Hematopoietic multipotent progenitor cell treated with erythropoietin and hydrocortisone succinate and interleukin-3 and kit ligand, for 17 days (in vitro differentiated cells): ENCODE measurements around the gene CHAT.

Source experiments
- DNase-seq: peaks from one replicate; pipeline ENCODE4 v3.0.0-alpha.2; 2015; ENCODE audit warnings: low spot score

CHAT gene

DNA sequence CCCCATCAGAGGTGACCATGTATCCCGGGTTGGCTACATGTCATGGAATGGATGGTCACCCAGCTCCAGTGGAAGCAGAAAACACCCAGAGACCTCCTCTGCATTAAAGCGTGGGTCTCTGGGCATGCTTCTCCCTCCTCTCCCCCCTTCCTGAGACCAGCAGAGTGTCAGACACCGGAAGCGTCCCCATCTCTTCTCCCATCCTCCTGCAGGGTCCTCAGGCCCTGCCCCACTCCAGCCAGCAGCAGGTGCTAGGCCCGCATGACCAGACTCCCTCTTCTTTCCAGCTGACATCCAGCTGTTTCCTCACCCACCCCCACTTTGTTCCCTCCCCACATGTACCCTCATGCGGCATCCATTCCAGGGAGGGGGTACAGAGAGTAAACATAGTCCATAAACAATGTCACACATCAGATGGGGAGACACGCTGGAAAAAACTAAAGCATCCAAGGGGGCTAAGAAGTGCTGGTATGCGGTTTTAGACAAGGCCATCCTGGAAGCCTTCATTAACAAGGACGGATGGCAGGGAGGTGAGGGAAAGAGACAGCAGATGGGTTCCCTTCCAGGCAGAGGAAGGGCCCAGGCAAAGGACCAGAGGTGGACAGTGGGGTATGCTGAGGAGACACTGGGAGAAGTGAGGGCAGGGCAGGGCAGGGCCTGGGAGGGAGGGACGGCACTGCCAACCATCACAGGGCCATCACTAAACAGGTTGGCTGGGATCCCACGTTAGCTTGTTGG is 16.2 kb upstream of the CHAT start:
- no peak for DNase-seq

DNA sequence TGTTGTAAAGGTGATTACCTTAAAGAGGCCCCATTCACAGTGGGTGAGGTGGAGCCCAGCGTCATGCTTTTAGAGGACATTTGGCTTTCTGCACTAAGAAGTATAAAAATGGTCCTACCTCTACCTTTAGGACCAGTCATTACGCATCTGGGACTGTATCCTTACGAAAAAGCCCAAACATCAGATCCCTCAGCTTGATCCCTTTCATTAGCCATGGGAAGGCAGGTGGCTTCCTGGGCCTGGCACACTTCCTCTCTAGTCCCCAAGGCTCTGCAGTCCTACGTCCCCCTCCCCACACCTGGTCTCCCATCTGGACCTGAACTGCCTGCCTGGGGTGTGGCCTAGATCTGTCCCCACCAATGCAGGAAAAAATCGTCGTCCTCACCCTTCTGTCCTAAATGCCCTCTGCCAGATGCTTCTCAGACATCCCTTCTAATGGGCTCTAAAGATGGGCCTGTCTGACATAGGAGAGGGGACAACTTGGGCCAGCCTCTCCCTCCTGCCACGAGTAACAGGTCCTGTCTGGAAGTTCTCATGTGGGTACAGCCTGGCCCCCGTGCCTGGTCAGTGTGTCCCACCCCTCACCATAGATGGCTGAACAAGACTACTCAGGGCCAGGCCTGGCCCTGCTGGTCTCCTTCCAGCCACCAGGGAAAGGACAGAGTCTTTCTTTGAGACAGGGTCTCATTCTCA is 15.5 kb upstream of the CHAT start:
- no peak for DNase-seq

DNA sequence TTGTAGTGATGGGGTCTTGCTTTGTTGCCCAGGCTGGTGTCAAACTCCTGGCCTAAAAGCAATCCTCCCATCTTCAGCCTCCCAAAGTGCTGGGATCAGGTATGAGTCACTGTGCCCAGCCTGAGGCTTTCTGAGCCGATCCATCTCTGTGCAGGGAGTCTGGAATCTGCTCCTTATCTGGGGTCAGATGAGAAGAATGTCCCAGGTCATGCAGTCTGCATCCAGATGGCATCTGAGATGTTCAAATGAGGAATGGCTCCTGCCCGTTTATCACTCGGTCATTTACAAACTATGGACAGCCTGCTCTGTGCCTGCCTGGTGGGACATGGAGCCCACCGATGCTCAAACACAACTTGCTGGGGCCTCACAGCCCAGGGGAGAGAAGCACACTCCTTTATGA is 14.9 kb upstream of the CHAT start:
- DNase-seq: no peak

DNA sequence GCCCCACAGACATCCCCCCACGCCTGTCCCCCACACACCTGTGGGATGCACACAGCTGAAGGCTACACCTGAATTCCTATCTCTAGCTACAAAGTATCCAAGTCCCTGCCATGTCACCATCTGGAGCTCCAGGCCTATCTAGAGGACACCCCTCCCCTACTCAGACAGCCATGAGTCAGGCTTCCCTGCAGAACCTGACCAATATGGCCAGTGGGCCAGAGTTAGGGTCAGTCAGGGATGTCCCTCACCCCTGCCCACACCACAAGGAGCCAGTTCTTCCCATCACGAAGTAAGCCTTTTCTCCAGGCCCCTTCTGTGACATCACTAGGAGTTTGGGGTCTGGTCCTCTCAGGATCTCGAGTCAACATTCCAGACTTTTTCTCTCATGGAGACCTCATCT is 14.3 kb upstream of the CHAT start:
- DNase-seq: no peak

DNA sequence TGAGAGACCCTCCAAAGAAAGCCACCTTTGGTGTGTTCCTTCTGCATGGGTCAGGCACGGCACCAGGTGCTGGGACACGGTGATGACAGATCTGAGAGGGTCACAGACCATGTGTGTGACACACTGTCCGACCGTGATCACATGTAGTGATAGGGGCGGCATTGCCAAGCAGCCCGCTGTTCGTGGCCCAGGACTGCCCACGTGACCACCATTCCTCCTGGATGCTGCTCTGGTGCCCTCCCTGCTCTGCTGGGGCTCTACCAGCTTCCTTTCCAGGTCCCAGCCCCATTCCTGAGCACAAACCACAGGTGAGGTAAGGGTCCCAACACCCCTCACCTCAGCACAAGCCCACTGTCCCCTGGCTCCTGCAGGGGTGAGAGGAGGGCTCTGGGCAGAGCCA is 13.8 kb upstream of the CHAT start:
- DNase-seq: no peak

DNA sequence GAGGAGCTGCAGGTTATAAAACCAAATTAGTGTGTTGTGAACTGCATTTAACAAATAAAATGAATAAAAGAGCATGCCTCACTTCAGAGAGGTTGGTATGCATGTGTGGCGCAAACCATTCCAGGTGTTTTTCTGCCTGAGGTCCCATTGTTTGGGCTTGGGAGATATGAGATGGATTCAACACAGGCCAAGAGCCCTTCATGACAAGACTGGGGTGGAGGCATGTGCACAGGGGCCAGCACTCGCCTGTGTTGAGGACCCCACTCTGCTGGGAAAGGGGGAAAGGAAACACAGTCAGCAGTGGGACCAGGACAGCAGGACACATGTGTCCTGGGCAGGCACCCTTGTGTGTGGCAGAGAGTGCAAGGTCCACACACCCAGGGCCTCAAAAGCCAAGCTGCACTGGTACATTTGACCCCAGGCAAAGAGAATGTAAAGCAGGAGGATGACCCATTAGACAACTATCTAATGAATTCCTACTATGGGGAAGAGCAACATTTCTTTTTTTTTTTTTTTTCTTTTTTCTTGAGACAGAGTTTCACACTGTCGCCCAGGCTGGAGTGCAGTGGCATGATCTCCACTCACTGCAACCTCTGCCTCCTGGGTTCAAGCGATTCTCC is 12.9 kb upstream of the CHAT start:
- no peak for DNase-seq

DNA sequence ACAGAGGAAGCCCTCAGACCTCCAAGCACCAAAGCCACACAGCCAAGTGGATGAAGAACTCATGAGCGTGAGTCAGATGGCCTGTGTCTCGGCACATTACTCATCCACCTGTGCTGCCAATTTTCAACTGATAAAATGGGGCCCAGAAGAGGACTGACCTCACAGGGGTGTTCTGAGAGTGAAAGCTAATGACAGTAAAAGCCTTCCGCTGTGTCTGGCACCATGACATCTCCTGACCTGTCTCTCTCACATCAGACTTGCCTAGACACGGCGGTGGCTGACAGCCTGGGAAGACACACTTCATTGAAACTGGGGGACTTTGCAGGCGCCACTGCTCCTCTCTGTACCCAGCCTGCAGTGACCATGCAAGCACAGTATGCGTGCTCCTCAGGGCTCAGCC is 12.0 kb upstream of the CHAT start:
- no peak for DNase-seq

DNA sequence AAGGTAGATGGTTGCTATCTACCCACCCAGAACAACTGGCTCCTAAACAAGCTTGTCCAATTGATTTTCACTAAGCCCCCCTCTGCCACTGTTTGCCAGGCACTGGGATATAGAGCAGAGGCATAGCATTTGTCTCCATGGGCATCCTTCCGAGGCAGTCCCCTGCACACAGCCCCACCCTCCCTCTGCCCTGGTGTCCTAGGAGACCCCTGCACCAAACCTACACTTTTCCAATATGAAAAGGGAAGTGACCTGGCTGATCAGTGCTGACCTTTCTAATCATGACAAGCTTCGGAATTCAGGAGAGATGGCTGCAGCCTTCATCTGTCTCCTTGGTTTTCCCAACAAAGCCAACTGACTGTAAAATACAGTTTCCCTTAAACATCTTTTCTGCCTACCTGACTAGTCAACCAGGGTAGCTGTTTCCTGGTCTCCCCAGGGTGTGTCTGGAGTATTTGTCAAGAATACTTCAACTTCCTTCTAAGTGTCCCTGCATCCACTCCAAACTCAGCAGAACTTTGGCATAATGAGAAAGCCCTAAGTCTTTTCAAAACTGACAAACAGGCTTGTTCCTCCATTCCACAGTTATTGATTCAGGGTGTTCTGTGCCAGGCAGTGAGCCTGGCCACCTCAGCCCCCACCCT is 11.3 kb upstream of the CHAT start:
- DNase-seq: no peak

DNA sequence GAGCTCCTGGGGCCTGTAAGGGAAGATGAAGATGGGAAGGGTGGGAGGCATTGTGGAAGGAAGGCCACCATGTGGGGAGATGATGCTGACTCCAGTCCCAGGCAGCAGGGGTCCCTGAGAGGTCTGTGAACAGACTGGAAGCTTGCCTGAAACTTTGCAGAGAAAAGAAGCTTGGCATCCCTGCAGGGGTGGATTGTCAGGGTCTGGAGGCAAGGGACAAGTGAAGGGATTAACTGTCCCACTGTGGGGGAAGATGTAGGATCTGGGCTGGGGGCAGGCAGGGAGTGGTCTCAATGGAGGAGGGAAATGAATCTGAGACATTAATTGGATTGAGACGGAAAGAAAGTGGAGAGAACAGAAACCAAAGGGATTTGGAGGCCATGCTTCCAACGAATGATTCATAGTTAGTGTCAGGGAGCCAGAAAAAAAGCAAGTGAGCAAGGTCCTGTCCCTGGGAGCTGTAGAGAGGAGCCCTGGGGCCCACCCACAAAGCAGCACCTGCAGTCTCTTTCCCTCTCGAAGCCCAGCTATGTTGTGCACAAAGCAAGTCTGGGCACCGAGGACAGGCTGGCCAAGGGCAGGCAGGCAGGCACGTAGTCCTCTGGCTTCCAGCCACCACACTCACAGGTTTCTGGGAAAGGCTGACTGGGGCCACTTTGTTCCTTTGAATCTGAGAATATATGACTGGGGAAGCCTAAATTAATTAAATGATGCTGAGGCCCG is 8.5 kb upstream of the CHAT start:
- DNase-seq: no peak

DNA sequence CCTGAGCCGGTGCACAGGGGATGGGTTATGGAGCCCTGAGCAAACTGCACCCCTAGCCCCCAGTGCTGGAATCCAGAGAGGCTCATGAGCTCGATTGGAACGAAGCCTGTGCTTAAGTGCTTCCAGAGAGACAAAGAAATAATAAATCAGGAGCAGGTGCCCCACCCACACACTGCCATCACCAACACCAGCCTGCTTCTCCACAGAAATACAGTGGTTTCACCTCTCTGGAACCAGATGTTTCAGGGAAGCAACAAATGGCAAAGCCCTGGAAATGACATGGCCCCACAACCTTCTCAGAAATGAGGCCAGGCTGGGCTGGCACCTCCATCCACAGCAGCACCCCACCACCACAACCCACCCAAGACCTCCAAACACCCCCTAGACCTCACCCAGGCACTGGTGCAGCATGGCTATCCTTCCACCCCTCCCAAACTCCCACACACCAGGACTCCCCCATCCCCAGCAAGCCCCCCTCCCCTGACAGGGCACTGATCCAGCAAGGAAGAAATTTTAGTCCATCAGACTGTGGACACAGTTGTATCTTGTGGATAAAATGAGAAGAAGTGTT is 7.8 kb upstream of the CHAT start:
- no peak for DNase-seq

DNA sequence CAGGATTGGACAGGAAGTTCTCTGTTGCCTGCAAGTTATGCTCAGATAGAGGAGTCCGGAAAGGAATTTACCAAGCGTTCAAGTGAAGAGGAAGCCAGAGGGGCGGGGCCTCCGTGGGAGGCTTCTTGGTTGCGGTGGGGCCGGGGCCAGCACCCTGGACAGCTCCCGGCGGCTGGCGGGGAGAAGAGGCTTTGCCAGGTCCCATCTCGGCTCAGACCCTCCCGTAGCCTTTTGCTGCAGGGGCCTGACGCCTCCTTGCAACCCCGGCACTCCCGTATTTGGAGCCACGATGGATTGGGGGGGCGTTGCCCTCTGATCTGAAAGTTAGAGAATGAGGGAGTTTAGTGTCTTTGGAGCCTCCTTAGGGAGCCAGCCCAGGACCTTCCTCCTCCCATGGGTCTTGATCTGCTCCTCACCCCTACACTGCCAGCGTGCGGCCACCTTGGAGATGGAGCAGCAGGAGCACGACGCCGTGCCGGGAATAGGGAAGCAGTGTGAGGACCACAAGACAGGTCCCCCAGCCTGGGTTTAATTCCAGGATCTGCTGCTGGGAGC is 6.8 kb upstream of the CHAT start:
- DNase-seq: no peak

DNA sequence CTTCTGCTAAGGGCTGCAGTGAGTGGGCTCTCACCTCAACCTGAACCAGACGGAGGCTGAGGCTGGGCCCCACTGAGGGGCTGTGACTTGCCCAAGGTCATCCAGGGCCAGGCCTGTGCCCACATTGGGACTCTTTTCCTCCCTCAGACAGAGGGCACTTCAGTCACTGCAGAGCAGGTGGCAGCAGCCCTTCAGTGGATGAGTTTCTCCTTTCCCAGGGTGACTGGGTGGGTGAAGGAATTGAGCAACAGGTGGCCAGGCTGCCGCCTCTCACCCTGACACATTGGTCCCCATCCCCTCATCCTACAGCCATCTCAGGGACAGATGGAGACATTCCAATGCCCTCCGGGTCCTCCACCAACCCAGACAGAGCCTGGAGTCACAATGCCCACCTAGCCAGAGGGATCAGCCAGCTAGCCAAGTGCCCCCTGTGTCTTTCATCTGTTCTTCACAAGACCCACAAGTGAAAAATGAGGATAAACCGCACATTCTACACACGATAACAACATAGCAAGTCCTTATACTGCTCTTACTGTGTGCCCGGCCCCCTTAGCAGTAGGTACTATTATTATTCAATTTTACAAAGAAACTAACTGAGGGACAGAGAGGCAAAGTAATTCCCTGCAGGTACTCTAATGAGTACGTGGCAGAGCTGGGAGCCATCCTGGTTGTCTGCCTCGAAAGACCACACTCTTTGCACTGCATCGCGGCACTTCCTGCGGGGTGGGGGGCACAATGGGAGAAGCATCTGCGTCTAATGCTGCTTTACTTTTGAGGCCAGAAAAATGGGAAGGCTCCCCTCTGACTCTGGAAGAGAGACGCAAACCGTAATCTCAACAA is 5.5 kb upstream of the CHAT start:
- DNase-seq: no peak

DNA sequence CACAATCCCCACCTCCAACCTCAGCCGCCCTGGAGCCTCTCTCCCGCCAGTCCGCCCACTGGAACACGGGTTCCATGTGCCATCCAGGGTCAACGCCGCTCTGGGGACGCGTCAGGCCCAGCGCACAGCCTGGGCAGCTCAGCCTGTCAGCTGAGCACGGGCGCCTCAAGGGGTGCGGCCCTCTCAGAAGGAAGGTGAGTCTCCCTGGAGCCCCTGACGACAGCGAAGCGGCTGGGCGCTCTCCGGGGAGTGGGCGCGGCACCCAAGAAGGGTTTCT is 4.9 kb upstream of the CHAT start:
- DNase-seq: no peak

DNA sequence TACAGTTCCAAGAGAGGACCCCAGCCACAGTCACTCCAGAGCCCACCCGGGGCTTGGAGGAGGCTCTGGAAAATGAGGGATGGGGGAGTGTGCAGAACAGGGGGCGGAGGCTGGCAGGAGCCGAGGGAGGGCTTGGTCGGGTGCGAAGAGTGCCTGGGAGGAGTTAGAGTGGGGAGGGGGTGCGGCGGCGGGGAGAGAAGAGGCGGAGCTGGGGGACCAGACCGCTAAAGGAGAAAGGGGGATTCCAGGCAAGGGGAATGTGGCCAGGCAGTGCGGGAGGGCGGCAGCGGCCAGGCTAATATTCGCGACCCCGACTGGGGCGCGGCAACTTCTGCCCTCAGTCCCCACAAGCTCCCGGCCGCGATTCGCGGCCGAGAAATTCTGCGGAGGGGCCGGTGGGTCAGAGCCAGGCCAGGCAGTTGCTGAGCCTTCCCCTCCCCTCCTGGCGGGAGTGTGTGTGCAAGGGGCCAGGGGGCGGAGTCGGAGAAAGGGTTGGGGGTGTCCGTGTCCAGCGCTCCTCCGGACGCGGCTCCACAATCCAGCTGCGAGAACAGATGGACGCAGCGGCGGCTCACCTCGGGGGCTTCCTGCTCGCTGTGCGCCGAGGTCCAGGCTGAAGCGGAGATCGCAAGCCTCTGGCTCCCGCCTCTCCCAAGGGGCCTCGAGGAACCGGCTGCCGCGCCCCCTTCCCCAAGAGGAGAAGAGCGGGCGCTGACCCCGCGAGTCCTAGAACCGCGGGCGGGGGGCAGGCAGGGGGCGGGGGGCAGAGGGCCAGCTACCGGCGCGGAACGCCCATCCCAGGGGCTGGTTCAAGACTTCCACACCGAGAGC is 4.3 kb upstream of the CHAT start:
- DNase-seq: no peak

DNA sequence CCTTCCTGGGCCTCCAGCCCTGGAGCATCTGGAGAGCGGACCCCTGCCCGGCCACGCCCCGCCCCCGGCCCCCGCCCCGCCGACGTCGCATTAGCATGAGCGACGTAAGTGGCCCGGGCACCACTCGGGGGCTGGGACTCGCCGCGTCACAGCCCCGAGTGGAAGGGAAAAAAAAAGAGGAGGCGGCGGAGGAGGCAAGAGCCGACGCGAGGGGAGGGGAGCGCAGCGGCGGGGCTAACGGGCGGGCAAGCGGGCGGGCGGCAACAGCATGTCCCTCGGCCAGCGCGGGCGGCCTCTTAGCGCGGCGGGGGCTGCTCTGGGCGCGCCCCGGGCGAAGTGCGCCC is 3.8 kb upstream of the CHAT start, which contains the start of gene SLC18A3:
Gene SLC18A3 (plus strand): TSS at position 197 of the 344 bp plus-strand sequence. CDS start 431 bp downstream, outside the sequence.
- DNase-seq: no peak

DNA sequence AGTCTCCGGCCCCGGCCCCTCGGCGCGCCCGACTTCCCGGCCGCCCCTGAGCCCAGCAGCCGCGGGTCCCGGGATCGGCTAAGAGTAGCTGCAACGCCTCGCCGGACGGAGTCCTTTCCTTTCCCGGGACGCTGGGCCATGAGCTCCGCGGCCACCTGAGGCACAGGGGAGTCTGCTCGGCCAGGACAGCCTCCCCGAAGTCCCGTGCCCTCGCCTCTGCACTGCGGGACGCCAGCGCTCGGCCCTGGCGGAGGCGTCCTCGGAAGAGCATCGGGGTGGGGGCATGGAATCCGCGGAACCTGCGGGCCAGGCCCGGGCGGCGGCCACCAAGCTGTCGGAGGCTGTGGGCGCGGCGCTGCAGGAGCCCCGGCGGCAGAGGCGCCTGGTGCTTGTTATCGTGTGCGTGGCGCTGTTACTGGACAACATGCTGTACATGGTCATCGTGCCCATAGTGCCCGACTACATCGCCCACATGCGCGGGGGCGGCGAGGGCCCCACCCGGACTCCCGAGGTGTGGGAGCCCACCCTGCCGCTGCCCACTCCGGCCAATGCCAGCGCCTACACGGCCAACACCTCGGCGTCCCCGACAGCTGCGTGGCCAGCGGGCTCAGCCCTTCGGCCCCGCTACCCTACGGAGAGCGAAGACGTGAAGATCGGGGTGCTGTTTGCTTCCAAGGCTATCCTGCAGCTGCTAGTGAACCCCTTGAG is 3.2 kb upstream of the CHAT start:
- no peak for DNase-seq

DNA sequence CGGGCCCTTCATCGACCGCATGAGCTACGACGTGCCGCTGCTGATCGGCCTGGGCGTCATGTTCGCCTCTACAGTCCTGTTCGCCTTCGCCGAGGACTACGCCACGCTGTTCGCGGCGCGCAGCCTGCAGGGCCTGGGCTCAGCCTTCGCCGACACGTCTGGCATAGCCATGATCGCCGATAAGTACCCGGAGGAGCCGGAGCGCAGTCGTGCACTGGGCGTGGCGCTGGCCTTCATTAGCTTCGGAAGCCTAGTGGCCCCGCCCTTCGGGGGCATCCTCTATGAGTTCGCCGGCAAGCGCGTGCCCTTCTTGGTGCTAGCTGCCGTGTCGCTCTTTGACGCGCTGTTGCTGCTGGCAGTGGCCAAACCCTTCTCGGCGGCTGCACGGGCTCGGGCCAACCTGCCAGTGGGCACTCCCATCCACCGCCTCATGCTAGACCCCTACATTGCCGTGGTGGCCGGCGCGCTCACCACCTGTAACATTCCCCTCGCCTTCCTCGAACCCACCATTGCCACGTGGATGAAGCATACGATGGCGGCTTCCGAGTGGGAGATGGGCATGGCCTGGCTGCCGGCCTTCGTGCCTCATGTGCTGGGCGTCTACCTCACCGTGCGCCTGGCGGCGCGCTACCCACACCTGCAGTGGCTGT is 2.5 kb upstream of the CHAT start:
- no peak for DNase-seq

DNA sequence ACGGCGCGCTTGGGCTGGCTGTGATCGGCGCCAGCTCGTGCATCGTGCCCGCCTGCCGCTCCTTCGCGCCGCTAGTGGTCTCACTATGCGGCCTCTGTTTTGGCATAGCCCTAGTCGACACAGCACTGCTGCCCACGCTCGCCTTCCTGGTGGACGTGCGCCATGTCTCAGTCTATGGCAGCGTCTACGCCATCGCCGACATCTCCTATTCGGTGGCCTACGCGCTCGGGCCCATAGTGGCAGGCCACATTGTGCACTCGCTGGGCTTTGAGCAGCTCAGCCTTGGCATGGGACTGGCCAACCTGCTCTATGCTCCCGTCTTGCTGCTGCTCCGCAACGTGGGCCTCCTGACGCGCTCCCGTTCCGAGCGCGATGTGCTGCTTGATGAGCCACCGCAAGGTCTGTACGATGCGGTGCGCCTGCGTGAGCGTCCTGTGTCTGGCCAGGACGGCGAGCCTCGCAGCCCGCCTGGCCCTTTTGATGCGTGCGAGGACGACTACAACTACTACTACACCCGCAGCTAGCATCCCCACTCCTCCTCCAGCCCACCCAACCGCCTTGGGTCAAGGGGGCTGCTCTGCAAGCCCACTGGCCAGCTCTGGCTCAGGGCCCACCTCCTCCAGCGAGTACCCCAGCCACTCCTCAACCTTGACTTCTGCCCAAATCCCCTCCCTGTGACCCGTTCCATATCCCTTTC is 1.9 kb upstream of the CHAT start:
- DNase-seq: no peak
